ENCODE measurements around the gene CCNK.

CCNK gene

GRCh38 chr14:99467336-99468078, 13.7 kb upstream of the CCNK start:
- peak; percentile 35 to 71 for DNase-seq

- DNase-seq = no peak
Measured at GRCh38 chr14:99468081-99468480, 13.1 kb upstream of the CCNK start.

GRCh38 chr14:99468836-99469592, 12.2 kb upstream of the CCNK start:
- peak in 1 of 2 experiments; percentile 12 for DNase-seq

- DNase-seq = no peak
Measured at GRCh38 chr14:99471731-99472130, 9.5 kb upstream of the CCNK start.

- DNase-seq = no peak
Measured at GRCh38 chr14:99472937-99473336, 8.3 kb upstream of the CCNK start.

- no peak for DNase-seq
Measured at GRCh38 chr14:99473458-99473857, 7.8 kb upstream of the CCNK start.

- no peak for DNase-seq
Measured at GRCh38 chr14:99475179-99475578, 6.0 kb upstream of the CCNK start.

GRCh38 chr14:99475660-99476059, 5.5 kb upstream of the CCNK start:
- DNase-seq = no peak

- no peak for DNase-seq
Measured at GRCh38 chr14:99476864-99477263, 4.3 kb upstream of the CCNK start.

GRCh38 chr14:99478128-99478527, 3.1 kb upstream of the CCNK start:
- DNase-seq = no peak

- DNase-seq = no peak
Measured at GRCh38 chr14:99479160-99479905, 1.9 kb upstream of the CCNK start.

GRCh38 chr14:99479906-99480869, 1.0 kb upstream of the CCNK start, which contains the start of gene SETD3:
Gene SETD3, minus strand, starts transcription at chr14:99480859. Its CDS starts 15,054 bp downstream, at chr14:99465805.
- peak in 1 of 2 experiments; percentile 18 for DNase-seq

GRCh38 chr14:99481745-99482099, 513 bp downstream of the CCNK start:
- DNase-seq = no peak

GRCh38 chr14:99484106-99484505, 2.9 kb downstream of the CCNK start:
- DNase-seq = no peak

GRCh38 chr14:99497341-99497740, 16.1 kb downstream of the CCNK start:
- DNase-seq = no peak

- DNase-seq = no peak
Measured at GRCh38 chr14:99497894-99498293, 16.7 kb downstream of the CCNK start.

- no peak for DNase-seq
Measured at GRCh38 chr14:99502989-99503421, 21.8 kb downstream of the CCNK start.

- no peak for DNase-seq
Measured at GRCh38 chr14:99503848-99504453, 22.7 kb downstream of the CCNK start.

GRCh38 chr14:99505089-99505488, 23.9 kb downstream of the CCNK start:
- DNase-seq = no peak

GRCh38 chr14:99506276-99506675, 25.1 kb downstream of the CCNK start:
- DNase-seq = no peak

- DNase-seq = no peak
Measured at GRCh38 chr14:99507860-99508640, 26.8 kb downstream of the CCNK start.

All from SHP77 (cell line).